ENCODE data around the gene CSTB.

CSTB gene

GRCh38 chr21:43749651-43750262 is 26.4 kb downstream of the CSTB start:
- no peak for DNase-seq (ENCODE audit: low spot score)

- DNase-seq (ENCODE audit: low spot score): no peak
Measured at GRCh38 chr21:43748622-43749021, 27.5 kb downstream of the CSTB start.

- DNase-seq (ENCODE audit: low spot score): no peak
Measured at GRCh38 chr21:43745772-43746517, 30.2 kb downstream of the CSTB start.

DNA sequence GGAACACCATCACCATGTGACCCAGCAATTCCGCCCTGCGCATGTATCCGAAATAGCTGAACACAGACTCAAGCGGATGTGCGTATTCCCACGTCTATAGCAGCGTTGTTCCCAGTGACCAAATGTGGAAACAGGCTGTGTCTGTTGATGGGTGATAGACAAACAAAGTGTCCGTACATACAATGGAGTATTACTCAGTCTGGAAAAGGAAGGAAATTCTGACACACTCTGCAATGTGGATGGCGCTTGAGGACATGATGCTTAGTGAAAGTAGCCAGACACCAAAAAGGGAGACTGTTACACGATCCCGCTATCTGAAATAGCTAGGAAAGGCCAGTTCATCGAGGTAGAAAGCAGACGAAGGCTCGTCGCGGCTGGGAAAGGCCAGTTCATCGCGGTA is 31.4 kb downstream of the CSTB start:
- DNase-seq (ENCODE audit: low spot score): no peak

GRCh38 chr21:43743947-43744346 is 32.2 kb downstream of the CSTB start:
- no peak for DNase-seq (ENCODE audit: low spot score)

- DNase-seq (ENCODE audit: low spot score): no peak
Measured at GRCh38 chr21:43741423-43742096, 34.5 kb downstream of the CSTB start.

DNA sequence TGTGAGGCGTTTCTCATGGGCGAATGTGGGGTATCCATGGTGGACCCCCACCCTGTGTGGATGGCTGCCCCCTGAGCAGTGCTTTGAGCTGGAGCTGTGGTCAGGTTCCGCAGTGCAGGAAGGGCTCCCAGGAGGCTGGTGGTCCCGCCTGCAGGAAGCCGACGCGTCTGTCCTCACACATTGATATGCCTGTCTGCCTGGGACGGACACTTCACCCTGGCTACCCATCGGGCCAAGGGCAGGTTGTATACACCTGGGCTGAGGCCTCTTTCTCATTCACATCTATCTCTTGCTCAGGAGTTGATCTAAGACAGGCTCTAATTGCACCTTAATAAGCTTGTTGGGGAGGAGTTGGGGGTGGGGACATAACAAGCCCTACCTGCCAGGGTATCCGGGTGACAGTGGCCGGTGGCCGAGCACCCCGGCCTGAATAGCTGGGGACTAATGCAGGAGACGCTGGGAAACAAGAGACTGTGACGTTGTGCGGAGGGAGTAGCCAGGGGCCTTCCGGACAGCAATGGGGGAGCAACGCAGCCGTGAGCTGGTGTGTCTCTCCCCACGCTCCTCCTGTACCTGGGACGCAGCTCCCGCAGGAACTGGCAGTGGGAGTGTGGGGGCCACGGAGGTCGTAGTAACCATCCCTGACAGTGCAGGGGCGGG is 35.5 kb downstream of the CSTB start:
- no peak for DNase-seq (ENCODE audit: low spot score)

- no peak for DNase-seq (ENCODE audit: low spot score)
Measured at GRCh38 chr21:43739621-43740435, 36.3 kb downstream of the CSTB start.

- DNase-seq (ENCODE audit: low spot score): no peak
Measured at GRCh38 chr21:43737158-43737950, 38.8 kb downstream of the CSTB start.

DNA sequence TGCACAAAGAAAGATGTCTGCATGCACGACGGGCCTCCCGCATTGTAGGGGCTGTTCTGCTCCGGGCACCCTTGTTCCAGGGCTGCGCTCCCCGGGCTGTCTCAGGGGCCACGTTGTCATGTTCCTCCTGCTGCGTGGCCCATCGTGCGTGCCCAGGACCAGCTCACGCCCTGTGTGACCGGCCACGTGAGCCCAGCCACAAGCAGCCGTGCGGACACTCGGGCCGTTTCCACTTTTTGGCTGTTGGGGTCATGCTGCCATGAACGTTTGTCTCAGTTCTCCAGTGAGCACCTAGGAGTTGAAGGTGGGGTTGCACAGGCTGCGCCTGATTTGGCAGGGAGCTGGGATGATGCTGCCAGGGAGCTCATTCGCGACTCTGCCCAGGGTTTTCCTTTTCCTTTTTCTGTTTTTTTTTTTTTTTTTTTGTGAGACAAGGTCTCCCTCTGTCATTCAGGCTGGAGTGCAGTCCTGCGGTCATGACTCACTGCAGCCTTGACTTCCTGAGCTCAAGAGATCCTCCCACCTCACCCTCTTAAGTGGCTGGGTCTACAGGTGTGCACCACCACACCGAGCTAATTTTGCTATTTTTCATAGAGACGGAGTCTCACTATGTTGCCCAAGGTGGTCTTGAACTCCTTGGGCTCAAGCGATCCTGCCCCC is 39.8 kb downstream of the CSTB start:
- DNase-seq (ENCODE audit: low spot score): no peak

DNA sequence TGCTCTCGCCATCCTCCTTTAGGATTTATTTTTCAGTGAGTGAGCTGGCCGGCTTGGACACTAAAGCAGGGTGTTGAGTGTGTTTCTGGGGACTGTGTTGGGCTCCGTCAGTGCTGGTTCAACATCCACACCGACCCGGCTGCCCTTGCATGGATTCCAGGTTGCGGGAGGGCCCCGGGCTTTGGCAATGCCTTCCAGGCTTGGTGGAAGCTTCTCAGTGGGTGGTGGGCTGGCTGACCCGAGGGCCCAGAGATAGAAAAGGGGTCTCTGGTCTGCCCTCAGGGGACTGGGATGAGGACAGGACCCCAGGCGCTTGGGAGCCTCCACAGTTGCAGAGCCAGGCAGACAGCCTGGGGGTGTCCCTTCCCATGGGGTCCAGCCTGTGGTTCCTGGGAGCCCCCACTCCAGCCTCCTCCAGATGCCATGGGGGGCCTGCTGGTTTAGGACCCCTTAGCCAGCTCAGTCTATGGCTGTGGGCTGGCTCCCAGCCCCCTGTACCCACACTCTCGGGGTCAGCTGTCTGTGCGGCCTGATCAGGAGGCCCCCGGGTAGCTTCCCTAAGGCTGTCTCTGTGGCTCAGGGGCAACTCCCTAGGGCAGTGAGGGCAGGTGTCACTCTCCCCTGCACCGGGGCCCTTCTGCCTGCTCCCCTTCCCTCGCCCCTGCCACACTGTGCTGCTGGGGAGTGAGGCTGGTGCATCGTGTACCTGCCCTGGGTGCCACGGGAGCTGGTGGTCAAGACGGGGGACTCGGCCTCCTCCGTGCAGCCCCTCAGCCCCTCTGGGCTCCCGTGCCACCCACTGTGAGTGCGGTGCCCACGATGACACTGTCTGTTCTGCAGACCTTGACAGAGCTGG is 40.6 kb downstream of the CSTB start:
- DNase-seq (ENCODE audit: low spot score): no peak

DNA sequence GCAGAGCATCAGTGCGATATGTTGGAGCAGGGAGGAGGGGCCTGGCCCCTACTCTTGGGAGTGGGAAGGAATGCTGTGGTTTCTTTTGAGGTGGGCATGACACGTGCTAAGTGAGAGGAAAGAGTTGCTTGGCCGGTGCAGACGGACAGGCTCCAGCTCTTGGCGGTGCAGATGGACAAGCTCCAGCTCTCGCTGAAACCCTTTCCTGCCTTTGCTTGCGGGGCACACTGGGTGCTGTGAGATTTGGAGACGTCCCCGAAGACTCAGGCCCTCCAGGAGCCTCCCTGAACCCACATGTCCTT is 41.2 kb downstream of the CSTB start:
- DNase-seq (ENCODE audit: low spot score): no peak

DNA sequence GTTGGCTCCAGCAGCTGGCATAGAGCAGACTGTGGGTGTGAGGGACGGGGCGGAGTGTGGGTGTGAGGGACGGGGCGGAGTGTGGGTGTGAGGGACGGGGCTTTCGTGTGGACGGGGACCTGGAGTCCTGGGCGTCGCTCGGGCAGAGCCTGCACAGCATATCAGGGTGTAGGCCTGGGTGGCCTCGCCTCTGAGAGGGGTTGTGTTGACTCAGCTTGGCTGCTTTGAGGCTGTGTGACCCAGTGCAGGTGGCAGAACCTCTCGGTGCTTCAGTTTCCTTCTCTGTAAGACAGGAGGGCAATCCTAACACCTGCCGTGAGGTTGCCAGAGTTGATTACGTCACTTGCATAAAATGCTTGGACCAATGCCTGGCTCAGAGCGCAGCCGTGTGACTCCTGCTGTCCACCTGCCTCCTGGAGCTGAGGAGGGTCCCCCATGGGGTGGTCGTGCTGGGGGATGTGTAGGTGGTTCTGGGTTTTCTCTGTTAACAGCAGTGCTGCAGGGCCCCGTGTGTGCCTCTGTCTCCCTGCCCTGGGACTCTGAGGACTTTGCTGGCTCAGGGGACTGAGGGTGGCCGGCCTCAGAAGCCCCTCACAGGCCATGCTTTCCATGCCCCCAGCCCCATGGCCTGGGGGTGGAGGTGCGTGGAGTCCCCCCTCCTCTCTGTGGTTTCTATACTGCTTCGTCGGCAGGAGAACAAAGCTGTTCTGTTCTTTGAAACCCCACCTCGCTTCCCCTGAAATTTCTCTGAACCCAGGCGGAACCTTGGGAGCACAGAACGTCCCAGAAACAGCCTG is 41.8 kb downstream of the CSTB start:
- no peak for DNase-seq (ENCODE audit: low spot score)

DNA sequence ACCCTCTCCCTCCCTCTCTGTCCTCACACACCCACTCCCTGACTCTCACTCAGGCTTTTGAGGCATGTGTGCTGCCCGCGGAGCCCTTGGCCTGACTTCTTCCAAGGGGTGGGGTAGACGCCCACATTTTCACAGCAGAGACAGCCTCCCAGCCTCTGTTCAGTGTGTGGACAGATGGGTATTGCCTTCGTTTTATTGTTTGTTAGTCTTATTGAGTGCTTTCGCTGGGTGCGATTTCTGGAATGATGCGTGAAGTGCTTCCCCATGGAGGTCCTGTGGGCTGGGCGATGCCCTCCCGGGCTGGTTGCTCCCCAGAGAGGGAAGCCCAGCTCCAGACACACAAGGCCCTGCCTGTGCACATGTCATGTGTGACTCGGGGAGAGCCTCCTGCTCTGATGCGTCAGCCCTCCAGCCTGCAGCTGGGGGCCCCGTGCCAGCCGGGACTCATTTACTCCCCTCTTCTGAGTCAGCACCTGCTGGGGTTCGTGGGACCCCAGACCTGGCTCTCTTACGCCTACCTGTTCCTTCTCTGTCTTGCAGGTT is 42.5 kb downstream of the CSTB start:
- DNase-seq (ENCODE audit: low spot score): no peak

DNA sequence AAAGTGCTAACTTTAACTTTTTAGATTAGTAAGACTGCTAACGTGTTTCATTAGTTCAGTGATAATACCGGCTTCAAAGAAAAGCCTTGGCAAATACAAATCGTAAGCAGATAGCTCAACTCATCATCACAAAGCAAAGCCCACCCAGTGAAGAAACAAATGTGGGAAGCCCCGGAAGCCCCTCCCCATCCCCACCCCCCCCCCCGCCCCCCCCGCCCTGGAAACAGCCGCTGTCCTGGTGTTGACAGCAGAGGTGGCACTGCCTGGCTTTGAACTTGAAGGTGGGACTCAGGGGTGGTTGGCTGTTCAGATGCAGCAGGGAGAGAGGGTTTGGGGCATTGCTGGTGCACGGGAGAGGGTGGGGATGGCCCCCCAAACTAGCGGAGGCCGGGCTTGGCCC is 43.0 kb downstream of the CSTB start:
- no peak for DNase-seq (ENCODE audit: low spot score)

DNA sequence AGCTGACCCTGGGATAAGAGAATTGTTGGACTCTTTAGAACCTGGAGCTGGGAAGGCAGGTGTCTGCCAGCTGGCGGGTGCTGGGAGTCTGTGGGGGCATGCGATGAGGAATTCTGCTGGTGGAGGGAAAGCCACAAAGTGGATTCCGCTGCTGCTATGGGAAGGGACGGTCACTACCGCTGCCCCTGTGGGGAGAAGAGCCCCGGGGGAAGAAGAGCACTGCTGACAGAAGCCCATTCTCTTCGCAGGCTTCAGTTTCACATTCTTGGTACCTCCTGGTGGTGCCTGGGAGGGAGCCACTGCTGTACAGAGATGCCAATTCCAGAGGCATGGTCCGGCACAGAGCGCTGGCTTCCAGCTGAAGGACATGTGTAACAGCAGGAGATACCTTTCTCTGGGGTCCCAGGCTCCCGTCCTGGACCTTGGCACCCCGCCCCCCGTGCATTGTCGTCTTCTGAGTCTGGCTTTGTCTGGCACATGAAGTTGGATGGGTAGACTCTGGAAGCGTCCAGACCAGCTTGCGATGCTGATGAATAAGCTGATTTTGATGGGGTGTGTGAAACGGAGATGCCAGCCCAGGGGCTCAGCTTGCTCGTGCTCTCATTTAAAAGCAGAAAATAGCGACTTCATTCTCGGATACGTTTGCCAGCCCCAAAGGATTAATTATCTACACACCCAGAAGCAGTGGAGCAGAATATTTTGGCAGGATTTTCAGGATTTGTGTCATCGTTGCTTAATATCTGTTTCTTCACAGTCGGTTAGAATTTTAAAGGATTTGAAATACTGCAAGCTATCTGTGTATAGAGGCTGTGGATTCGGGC is 44.0 kb downstream of the CSTB start:
- DNase-seq (ENCODE audit: low spot score): no peak

DNA sequence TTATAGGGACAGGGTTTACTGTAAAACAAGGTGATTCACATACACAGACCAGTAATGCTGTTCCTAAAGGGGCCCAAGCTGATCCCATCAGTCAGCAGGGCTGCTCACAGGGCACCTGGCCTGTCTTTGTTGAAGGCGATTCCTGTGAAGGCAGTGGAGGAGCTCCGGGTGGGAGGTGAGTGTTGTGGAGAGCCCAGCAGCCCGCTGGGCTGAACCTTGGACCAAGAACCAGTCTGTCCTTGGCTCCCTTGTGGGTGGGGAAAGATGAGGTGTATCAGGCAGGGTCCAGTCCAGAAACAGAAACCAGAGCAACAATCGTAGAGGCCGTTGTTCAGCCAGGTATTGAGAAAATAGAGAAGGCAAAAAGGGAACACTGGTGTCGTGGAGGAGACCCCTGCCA is 44.6 kb downstream of the CSTB start:
- no peak for DNase-seq (ENCODE audit: low spot score)
